Gastrocnemius medialis (tissue), 4 donors: Measurements from ENCODE around the gene ARMC2.

ENCODE experiments used
- POLR2A ChIP-seq, 2 donors: fragments of 450-650 bp; IDR thresholded peaks; one replicate each; pipeline ENCODE4 v1.6.1; 2017; ENCODE audit warnings: antibody characterized with exemption in 2 of 2, mild to moderate bottlenecking in 2 of 2, moderate library complexity in 2 of 2
- TF ChIP-seq, protein P1 (sequence below), 5 experiments: fragments of 450-650 bp in 3 of 5; fragments of 200-600 bp in 2 of 5; sonication (generic) in 2 of 5; IDR thresholded peaks in 4 of 5; conservative IDR thresholded peaks in 1 of 5; 1 replicate in 4 of 5; 2 replicates in 1 of 5; pipeline ENCODE4 v1.5.1; 2016 to 2019; ENCODE audit warnings: antibody characterized with exemption in 5 of 5, mild to moderate bottlenecking in 3 of 5, moderate library complexity in 3 of 5

DNA sequence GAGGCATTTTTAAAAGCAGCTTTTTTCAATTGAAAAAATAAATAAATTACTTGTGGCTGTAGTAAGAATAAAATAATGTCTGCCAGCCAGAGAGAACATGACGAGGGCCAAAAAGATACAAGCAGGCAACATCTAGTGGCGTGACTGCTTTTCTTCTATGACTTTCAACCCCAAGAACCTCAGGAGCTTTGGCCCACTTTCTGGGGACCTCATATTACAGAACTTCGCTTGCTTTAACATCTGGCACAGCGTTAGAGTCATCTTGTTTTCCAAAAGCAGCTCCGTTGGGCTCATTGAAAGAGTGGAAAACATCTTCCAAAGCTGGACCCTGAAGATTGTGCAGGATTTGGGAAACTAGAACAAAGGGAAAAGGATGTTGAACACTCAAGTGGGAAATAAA lies 67.0 kb downstream of the ARMC2 start:
- no peak for TF ChIP-seq POLR2A (IDR thresholded peaks at IDR 0.05)
- TF ChIP-seq, protein P1, sequence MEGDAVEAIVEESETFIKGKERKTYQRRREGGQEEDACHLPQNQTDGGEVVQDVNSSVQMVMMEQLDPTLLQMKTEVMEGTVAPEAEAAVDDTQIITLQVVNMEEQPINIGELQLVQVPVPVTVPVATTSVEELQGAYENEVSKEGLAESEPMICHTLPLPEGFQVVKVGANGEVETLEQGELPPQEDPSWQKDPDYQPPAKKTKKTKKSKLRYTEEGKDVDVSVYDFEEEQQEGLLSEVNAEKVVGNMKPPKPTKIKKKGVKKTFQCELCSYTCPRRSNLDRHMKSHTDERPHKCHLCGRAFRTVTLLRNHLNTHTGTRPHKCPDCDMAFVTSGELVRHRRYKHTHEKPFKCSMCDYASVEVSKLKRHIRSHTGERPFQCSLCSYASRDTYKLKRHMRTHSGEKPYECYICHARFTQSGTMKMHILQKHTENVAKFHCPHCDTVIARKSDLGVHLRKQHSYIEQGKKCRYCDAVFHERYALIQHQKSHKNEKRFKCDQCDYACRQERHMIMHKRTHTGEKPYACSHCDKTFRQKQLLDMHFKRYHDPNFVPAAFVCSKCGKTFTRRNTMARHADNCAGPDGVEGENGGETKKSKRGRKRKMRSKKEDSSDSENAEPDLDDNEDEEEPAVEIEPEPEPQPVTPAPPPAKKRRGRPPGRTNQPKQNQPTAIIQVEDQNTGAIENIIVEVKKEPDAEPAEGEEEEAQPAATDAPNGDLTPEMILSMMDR (IDR thresholded peaks at IDR 0.05 in 4 of 5, conservative IDR thresholded peaks at IDR 0.05 in 1 of 5): no peak
